GM23338 (cell line): ENCODE results near the gene SLC25A25.

Experiments used
- CTCF ChIP-seq, 2 experiments: fragments of 200-600 bp in 1 of 2; sonication (generic) in 1 of 2; conservative IDR thresholded peaks; 2 replicates each; pipeline versions ENCODE4 v1.5.1 to v1.6.1; 2016 to 2017; ENCODE audit warnings: antibody characterized with exemption in 2 of 2, low read depth in 2 of 2, mild to moderate bottlenecking in 2 of 2, moderate library complexity in 1 of 2
- POLR2AphosphoS5 ChIP-seq: IDR thresholded peaks from 2 replicates; pipeline ENCODE4 v1.6.1; 2016; ENCODE audit warnings: antibody characterized with exemption, low read depth

- no peak for TF ChIP-seq CTCF (conservative IDR thresholded peaks at IDR 0.05; ENCODE audit: low read depth in 2 of 2)
- TF ChIP-seq POLR2AphosphoS5, result no peak
Measured at GRCh38 chr9:128113526-128114325, 45.7 kb downstream of the SLC25A25 start.
